HG02970 (cell line): ENCODE data around the gene PYGO1.
"Not testable (repeated sequence)": the region's sequence is repeated elsewhere in the genome, so short reads cannot be mapped to it uniquely, and the experiment has no call there.

Experiments
- ATAC-seq: cut with Tn5 transposase; IDR thresholded peaks from one replicate; pipeline ENCODE4 v1.9.1; 2021; ENCODE audit warnings: mild to moderate bottlenecking, moderate library complexity, moderate number of reproducible peaks; ENCODE audit not compliant: unreplicated experiment, low FRiP score

PYGO1 gene

DNA sequence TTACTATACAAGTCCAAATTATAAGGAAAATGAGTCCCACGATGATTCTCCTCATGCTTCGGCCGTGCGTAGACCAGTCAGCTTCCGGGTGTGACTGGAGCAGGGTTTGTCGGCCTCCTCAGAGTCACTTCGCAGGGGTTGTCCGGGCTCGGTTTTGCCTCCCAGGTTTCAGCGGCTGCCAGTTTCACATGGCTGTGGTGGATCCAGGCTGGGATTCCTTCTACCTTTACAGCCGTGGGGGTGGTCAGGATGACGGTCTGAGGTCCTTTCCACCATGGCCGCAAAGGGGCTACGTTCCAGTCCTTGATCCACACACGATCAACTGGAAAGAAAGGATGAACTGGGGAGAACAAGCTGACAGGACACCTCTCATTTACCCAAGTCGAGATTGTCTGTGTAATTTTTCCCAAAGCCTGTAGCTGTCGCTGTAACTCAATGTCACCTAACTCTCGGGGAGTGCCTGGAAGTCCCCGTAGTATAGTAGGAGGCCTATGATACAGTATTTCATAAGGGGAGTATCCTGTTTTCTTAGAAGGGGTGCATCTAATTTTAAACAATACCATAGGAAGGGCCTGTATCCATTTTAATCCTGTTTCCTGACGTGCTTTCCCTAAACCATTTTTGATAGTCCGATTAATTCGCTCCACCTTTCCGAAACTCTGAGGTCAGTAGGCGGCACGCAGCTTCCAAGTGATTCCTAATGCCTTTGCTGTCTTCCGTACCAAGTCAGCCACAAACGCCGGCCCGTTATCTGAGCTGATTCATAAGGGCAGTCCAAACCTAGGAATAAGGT is 74.3 kb downstream of the PYGO1 start:
- not testable (repeated sequence) for ATAC-seq

DNA sequence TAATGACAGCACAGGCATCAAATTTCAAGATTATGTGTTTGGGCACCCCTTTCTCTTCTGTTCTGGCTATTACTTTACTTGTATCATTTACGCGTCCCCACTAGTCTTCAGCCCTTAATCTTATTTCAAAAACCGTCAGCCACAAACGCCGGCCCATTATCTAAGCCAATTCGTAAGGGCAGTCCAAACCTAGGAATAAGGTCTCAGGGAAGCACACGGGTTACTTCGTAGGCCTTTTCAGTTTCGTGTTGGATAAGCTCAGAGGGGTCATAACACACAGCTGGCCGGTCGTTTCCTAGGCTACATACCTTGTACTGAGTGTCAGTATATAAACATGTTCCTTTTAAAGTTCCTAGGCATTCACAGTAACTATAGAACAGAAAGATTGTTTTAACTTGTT is 75.0 kb downstream of the PYGO1 start:
- ATAC-seq: no peak

DNA sequence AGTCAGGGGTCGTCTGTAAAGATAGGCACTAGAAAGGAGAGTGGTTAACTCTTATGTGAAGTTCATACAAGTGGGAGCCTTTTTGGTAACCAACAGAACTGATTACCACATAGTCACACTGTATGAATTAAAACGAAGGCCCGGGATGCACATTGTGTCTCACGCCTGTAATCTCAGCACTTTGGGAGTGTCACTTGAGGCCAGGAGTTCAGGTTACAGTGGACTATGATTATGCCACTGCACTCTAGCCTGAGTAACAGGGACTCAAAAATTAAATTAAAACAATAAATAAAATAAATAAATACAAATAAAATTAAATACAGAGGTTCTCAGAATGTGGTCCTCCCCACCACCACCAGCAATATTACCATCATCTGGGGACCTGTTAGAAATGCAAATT is 80.6 kb downstream of the PYGO1 start:
- ATAC-seq: no peak

DNA sequence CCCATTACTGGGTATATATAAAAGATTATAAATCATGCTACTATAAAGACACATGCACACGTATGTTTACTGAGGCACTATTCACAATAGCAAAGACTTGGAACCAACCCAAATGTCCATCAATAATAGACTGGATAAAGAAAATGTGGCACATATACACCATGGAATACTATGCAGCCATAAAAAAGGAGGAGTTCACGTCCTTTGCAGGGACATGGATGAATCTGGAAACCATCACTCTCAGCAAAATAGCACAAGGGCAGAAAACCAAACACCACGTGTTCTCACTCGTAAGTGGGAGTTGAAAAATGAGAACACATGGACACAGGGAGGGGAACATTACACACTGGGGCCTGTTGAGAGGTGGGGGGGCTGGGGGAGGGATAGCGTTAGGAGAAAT is 82.7 kb downstream of the PYGO1 start:
- ATAC-seq: not testable (repeated sequence)

DNA sequence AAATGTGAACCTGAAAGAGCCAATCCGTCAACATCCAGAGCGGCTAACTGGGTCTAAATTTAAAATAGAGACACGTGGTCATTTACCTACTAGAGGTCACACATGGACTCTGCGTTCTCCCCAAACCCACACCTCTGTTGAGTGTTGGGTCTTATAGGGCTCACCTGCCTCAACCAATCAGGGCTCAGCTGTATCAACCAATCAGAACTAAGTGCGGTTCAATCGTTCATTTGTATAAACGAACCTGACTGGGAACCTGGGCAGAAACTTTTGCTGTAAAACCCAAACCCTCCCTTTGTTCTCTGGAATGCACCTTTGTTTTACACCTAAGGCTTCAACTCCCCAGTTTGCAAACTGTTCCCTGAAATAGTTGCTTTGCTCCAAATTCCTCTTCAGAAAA is 89.0 kb downstream of the PYGO1 start:
- ATAC-seq: no peak

DNA sequence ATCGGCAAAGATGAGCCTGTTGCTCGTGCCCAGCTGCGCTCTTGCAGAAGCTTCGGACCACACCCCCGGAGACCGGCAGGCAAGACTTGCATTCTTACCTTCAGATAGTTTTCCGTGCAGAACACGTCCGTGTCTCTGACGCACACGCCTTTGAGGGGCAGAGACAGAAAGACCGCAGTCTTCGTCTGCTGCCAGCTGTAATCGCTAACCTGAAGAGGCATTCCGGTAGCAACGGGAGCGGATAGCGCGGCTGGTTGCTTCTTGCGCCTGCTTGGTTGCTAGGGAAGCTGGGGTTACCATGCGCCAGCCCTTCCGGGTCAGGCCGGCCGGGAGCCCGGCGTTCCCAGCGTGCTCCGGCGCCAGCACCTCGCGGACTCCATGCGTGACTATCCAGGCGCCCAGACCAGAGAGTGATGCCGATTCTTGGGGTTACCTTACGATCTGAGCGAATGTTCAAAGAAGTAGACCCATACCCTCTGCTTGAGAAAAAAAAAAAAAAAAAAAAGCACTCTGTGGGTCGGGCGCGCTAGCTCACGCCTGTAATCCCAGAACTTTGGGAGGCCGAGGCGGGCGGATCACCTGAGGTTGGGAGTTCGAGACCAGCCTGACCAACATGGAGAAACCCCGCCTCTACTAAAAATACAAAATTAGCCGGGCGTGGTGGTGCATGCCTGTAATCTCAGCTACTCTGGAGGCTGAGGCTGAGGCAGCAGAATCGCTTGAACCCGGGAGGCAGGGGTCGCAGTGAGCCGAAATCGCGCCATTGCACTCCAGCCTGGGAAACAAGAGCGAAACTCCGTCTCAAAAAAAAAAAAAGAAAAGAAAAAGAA is 89.8 kb downstream of the PYGO1 start:
- ATAC-seq: peak; percentile 94

DNA sequence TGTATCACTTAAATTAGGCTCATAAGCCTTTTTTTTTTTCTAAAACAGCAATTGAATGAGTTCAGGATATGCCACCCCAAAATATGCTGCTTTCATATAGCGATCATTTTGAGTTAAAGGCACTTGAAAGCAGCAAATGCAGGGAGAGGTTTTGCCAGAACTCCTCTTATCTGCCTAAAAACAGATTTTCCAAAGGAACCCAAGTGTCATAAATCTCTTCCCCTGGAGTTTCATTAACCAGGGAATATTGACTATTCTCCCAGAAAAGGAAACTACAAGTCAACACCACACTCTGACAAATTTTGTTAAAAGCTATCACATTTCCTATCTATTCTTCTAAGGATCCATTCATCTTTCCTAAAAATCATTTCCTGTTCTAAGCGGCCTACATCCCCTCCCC is 91.4 kb downstream of the PYGO1 start:
- ATAC-seq: no peak

DNA sequence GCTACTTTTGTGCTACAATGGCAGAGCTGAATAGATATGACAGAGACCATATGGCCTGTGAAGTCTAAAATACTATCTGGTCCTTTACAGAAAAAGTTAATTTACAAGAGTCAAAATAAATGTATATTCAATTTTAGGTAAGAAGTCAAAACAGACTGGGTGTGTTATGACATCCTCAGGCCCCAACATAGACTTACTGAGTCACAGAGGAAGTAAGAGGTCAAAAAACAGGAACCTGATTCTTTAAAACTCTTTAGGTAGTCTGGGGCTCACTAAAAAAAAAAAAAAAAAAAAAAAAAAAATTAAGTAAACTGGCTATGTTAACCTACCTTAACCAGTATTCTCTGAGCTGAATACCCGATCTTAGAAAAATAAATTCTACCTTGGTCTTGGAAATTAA is 93.2 kb downstream of the PYGO1 start:
- no peak for ATAC-seq

DNA sequence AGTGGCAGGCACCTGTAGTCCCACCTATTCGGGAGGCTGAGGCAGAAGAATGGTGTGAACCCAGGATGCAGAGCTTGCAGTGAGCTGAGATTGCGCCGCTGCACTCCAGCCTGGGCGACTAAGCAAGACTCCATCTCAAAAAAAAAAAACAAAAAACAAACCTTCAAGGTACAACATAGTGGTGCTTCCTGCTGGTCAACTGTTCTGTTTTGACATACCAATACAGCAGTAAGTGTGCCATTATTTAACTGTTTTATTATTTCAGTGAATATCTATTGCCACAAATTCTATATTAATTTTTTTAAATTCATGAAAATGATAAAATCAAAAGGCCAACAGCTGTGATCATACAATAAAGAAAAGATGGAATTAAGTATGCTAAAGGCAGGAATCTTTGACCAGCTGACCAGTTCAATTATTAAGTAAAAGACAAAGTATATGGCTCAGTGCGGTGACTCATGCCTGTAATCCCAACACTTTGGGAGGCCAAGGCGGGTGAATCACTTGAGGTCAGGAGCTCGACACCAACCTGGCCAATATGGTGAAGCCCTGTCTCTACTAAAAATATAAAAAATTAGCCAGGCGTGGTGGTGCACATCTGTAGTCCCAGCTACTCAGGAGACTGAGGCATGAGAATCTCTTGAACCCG is 99.1 kb downstream of the PYGO1 start:
- not testable (repeated sequence) for ATAC-seq
